Measurements from ENCODE around the gene CFAP299.
"Not testable (repeated sequence)": the region's sequence is repeated elsewhere in the genome, so short reads cannot be mapped to it uniquely, and the experiment has no call there.

Gene CFAP299

GRCh38 chr4:80709082-80709869 lies 373.7 kb downstream of the CFAP299 start:
- no peak for DNase-seq (ENCODE audit: insufficient read length, low spot score)
- TF ChIP-seq POLR2A (IDR thresholded peaks at IDR 0.05; ENCODE audit: low read depth, low read length), result no peak
- FAIRE-seq, result no peak

- FAIRE-seq (no peak), DNase-seq (ENCODE audit: insufficient read length, low spot score) (no peak)
- no peak for TF ChIP-seq POLR2A (IDR thresholded peaks at IDR 0.05; ENCODE audit: low read depth, low read length)
Measured at GRCh38 chr4:80710748-80711451, 375.4 kb downstream of the CFAP299 start.

DNA sequence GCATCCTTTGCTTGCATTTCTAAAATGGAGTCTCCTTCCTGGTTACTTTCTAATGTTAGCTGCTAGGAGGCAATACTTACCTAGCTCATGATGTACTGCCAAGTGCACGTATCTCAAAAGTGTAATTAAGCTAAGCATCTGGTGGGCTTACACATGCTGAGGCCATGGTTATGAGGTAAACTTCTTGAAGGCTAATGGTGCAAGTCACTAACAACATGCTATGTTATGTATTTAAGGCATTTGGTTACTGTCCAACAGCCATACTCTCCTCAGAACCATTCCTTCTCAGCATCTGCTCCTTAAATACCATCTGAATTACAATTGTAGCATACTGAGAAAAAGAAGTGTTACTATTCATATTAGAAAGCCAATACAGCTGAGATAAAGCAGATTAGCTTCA lies 376.4 kb downstream of the CFAP299 start:
- no peak for DNase-seq (ENCODE audit: insufficient read length, low spot score)
- FAIRE-seq, result no peak
- TF ChIP-seq POLR2A (IDR thresholded peaks at IDR 0.05; ENCODE audit: low read depth, low read length), result no peak

- no peak for DNase-seq (ENCODE audit: insufficient read length, low spot score)
- FAIRE-seq, result no peak
- no peak for TF ChIP-seq POLR2A (IDR thresholded peaks at IDR 0.05; ENCODE audit: low read depth, low read length)
Measured at GRCh38 chr4:80713409-80713808, 377.9 kb downstream of the CFAP299 start.

GRCh38 chr4:80717204-80717603 lies 381.7 kb downstream of the CFAP299 start:
- FAIRE-seq (no peak), DNase-seq (ENCODE audit: insufficient read length, low spot score) (no peak)
- TF ChIP-seq POLR2A (IDR thresholded peaks at IDR 0.05; ENCODE audit: low read depth, low read length), result no peak

GRCh38 chr4:80726471-80726870 lies 390.9 kb downstream of the CFAP299 start:
- DNase-seq (ENCODE audit: insufficient read length, low spot score), result no peak
- no peak for TF ChIP-seq POLR2A (IDR thresholded peaks at IDR 0.05; ENCODE audit: low read depth, low read length)
- FAIRE-seq, result no peak

- FAIRE-seq (no peak), DNase-seq (ENCODE audit: insufficient read length, low spot score) (no peak)
- no peak for TF ChIP-seq POLR2A (IDR thresholded peaks at IDR 0.05; ENCODE audit: low read depth, low read length)
Measured at GRCh38 chr4:80730158-80730557, 394.6 kb downstream of the CFAP299 start.

DNA sequence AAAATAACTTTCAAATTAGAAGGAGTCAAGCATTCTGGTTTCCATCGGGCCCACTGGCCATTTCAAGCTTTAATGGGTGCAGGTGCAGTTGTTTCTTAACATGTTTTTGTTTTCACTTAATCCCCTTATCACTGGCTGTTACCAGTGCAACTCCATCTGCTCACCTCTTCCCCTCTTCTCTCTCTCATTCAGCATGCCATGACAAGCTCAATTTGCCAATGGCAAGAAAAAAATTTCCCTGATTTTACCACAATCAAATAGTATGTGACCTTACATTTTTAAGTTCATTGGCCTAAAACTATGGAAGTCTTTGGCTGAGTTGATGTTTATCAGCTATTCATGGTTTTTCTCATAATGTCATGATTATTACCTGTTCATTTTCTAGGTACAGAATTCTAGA lies 395.9 kb downstream of the CFAP299 start:
- FAIRE-seq (no peak), DNase-seq (ENCODE audit: insufficient read length, low spot score) (no peak)
- no peak for TF ChIP-seq POLR2A (IDR thresholded peaks at IDR 0.05; ENCODE audit: low read depth, low read length)

- FAIRE-seq (peak; percentile 61), DNase-seq (ENCODE audit: insufficient read length, low spot score) (no peak)
- no peak for TF ChIP-seq POLR2A (IDR thresholded peaks at IDR 0.05; ENCODE audit: low read depth, low read length)
Measured at GRCh38 chr4:80732010-80732409, 396.5 kb downstream of the CFAP299 start.

- no peak for TF ChIP-seq POLR2A (IDR thresholded peaks at IDR 0.05; ENCODE audit: low read depth, low read length)
- DNase-seq (ENCODE audit: insufficient read length, low spot score), result no peak
Measured at GRCh38 chr4:80740375-80740774, 404.8 kb downstream of the CFAP299 start.

DNA sequence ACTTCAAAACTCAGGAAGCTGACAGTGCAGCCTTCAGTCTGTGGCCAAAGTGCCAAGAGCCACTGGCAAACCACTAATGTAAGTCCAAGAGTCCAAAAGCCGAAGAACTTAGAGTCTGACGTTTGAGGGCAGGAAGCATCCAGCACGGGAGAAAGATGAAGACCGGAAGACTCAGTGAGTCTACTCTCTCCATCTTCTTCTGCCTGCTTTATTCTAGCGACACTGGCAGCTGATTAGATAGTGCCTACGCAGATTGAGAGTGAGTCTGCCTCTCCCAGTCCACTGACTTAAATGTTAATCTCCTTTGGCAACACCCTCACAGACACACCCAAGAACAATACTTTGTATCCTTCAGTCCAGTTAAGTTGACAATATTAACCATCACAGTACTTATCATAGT lies 414.0 kb downstream of the CFAP299 start:
- not testable (repeated sequence) for FAIRE-seq; DNase-seq (ENCODE audit: insufficient read length, low spot score)

More at GRCh38 chr4:80740375-80740774, 404.8 kb downstream of the CFAP299 start:
- FAIRE-seq, result no peak

- TF ChIP-seq POLR2A (IDR thresholded peaks at IDR 0.05; ENCODE audit: low read depth, low read length), result no peak
- FAIRE-seq, result no peak
- no peak for DNase-seq (ENCODE audit: insufficient read length, low spot score)
Measured at GRCh38 chr4:80751200-80751599, 415.7 kb downstream of the CFAP299 start.

DNA sequence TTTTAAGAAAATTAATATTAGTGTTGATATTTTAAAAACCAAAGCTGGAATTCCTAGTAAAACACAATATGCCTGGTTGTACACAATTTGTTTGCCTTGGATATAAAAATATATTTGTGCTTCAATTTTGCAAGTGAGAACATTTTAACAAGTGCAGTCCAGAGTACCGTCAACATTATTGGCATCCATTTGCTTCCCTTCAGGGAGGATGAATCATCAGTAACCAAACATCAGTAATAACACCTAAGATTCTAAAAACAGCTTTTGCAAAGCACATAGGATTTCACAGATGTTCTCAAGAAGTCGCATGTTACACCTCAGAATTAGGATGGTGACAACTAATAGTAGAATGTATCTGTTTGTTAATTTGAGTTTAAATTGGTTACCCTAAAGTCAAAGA lies 432.4 kb downstream of the CFAP299 start:
- DNase-seq (ENCODE audit: insufficient read length, low spot score) (no peak), FAIRE-seq (no peak)
- TF ChIP-seq POLR2A (IDR thresholded peaks at IDR 0.05; ENCODE audit: low read depth, low read length), result no peak

DNA sequence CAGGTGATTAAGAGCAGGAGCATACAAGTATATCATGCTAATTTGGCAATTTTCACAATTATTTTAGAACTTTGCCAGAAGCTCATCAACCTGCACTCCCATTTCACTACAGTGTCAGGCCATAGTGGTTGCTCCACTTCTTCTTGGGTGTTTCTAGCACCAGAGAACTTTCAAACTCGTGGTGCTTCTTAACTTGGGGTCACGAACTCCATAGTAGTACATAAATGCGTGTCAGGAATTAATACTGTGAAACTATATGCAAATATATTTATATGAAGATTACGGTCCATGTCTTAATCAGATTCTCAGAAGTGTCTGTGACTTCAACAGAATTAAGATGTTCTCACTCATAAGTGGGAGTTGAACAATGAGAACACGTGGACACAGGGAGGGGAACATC lies 440.6 kb downstream of the CFAP299 start:
- FAIRE-seq (no peak), DNase-seq (ENCODE audit: insufficient read length, low spot score) (no peak)
- TF ChIP-seq POLR2A (IDR thresholded peaks at IDR 0.05; ENCODE audit: low read depth, low read length), result no peak

- DNase-seq (ENCODE audit: insufficient read length, low spot score), result no peak
- no peak for TF ChIP-seq POLR2A (IDR thresholded peaks at IDR 0.05; ENCODE audit: low read depth, low read length)
- no peak for FAIRE-seq
Measured at GRCh38 chr4:80781431-80781830, 445.9 kb downstream of the CFAP299 start.

Data from H54 (cell line).